Mesenchymal stem cell (in vitro differentiated cells and primary cell): Measurements from ENCODE around the gene RIPOR2.
"Not testable (repeated sequence)": the region's sequence is repeated elsewhere in the genome, so short reads cannot be mapped to it uniquely, and the experiment has no call there.

Experiments
- DNase-seq: peaks from one replicate; pipeline ENCODE4 v3.0.0-alpha.2; 2013
- H2AFZ ChIP-seq: one replicate; pipeline ENCODE4 v1.6.1; 2013; ENCODE audit warnings: low read depth, mild to moderate bottlenecking, control low read depth, inconsistent platforms, low read length, moderate library complexity
- H2AK5ac ChIP-seq: 2 replicates; pipeline ENCODE4 v1.6.1; 2013; ENCODE audit warnings: low read length, moderate library complexity, mild to moderate bottlenecking, inconsistent platforms; ENCODE audit not compliant: severe bottlenecking
- H2BK120ac ChIP-seq: one replicate; pipeline ENCODE4 v1.6.1; 2013; ENCODE audit warnings: low read depth, mild to moderate bottlenecking, inconsistent platforms, low read length, moderate library complexity
- H2BK12ac ChIP-seq, 2 experiments: one replicate each; pipeline ENCODE4 v1.6.1; 2013; ENCODE audit warnings: inconsistent platforms in 2 of 2, low read length in 2 of 2, mild to moderate bottlenecking in 2 of 2, moderate library complexity in 2 of 2, control low read depth in 1 of 2
- H2BK15ac ChIP-seq: one replicate; pipeline ENCODE4 v1.6.1; 2013; ENCODE audit warnings: mild to moderate bottlenecking, low read depth, inconsistent platforms; ENCODE audit not compliant: poor library complexity, severe bottlenecking
- H2BK5ac ChIP-seq: 2 replicates; pipeline ENCODE4 v1.6.1; 2013; ENCODE audit warnings: low read depth, mild to moderate bottlenecking, low read length, control low read depth, inconsistent platforms; ENCODE audit not compliant: poor library complexity, severe bottlenecking
- H3K14ac ChIP-seq, 2 experiments: one replicate each; pipeline ENCODE4 v1.6.1; 2013; ENCODE audit warnings: inconsistent platforms in 2 of 2, low read length in 2 of 2, control low read depth in 1 of 2, mild to moderate bottlenecking in 1 of 2, moderate library complexity in 1 of 2
- H3K18ac ChIP-seq, 2 experiments: one replicate each; pipeline ENCODE4 v1.6.1; 2013; ENCODE audit warnings: inconsistent platforms in 2 of 2, low read length in 2 of 2, control low read depth in 1 of 2, low read depth in 1 of 2, mild to moderate bottlenecking in 1 of 2
- H3K23ac ChIP-seq, 2 experiments: one replicate each; pipeline ENCODE4 v1.6.1; 2013; ENCODE audit warnings: inconsistent platforms in 2 of 2, low read length in 2 of 2, mild to moderate bottlenecking in 2 of 2, moderate library complexity in 2 of 2, control low read depth in 1 of 2
- H3K27ac ChIP-seq: 2 replicates; pipeline ENCODE4 v1.5.1; 2013; ENCODE audit warnings: mild to moderate bottlenecking, moderate library complexity, low read length, control low read depth, inconsistent platforms; ENCODE audit not compliant: poor library complexity, severe bottlenecking
- H3K27me3 ChIP-seq, 2 experiments: 2 replicates each; pipeline versions ENCODE4 v1.6.1 to v1.7.0; 2013; ENCODE audit warnings: low read length in 2 of 2, mild to moderate bottlenecking in 2 of 2, moderate library complexity in 2 of 2, control low read depth in 1 of 2, inconsistent platforms in 1 of 2; ENCODE audit not compliant: control insufficient read depth in 1 of 2, insufficient read depth in 1 of 2
- H3K36me3 ChIP-seq, 2 experiments: 2 replicates each; pipeline versions ENCODE4 v1.6.1 to v1.7.0; 2013; ENCODE audit warnings: low read length in 2 of 2, control low read depth in 1 of 2, inconsistent platforms in 1 of 2, low read depth in 1 of 2, mild to moderate bottlenecking in 1 of 2; ENCODE audit not compliant: insufficient read depth in 2 of 2, control insufficient read depth in 1 of 2
- H3K4ac ChIP-seq, 2 experiments: one replicate each; pipeline ENCODE4 v1.6.1; 2013; ENCODE audit warnings: inconsistent platforms in 2 of 2, low read length in 2 of 2, mild to moderate bottlenecking in 2 of 2, moderate library complexity in 2 of 2, control low read depth in 1 of 2, low read depth in 1 of 2
- H3K4me1 ChIP-seq: 2 replicates; pipeline ENCODE4 v1.6.1; 2013; ENCODE audit warnings: low read depth, low read length, control low read depth; ENCODE audit not compliant: control insufficient read depth, insufficient read depth
- H3K4me2 ChIP-seq: 2 replicates; pipeline ENCODE4 v1.6.1; 2013; ENCODE audit warnings: low read length, mild to moderate bottlenecking, inconsistent platforms; ENCODE audit not compliant: poor library complexity, severe bottlenecking
- H3K4me3 ChIP-seq, 2 experiments: 2 replicates each; pipeline versions ENCODE4 v1.5.1 to v1.7.0; 2013; ENCODE audit warnings: low read length in 2 of 2, mild to moderate bottlenecking in 2 of 2, control low read depth in 1 of 2, low read depth in 1 of 2; ENCODE audit not compliant: insufficient read depth in 1 of 2
- H3K79me1 ChIP-seq: replicated peaks from 2 replicates; pipeline ENCODE4 v1.6.1; 2013; ENCODE audit warnings: mild to moderate bottlenecking, control low read depth, low read length, inconsistent platforms; ENCODE audit not compliant: poor library complexity, severe bottlenecking
- H3K9ac ChIP-seq: 2 replicates; pipeline ENCODE4 v1.7.0; 2013; ENCODE audit warnings: mild to moderate bottlenecking, low read length, moderate library complexity
- H3K9me3 ChIP-seq: 2 replicates; pipeline ENCODE4 v1.7.0; 2013; ENCODE audit warnings: mild to moderate bottlenecking, low read length; ENCODE audit not compliant: control insufficient read depth
- H4K8ac ChIP-seq: one replicate; pipeline ENCODE4 v1.6.1; 2013; ENCODE audit warnings: inconsistent platforms, mild to moderate bottlenecking, low read length, moderate library complexity
- H4K91ac ChIP-seq: one replicate; pipeline ENCODE4 v1.6.1; 2013; ENCODE audit warnings: mild to moderate bottlenecking, low read length, inconsistent platforms
- WGBS: methylation state at CpG from one replicate; pipeline ENCODE4 v1.1.7; 2013; ENCODE audit warnings: mixed read lengths; 5-methylcytosine and 5-hydroxymethylcytosine counted together

The RIPOR2 gene

GRCh38 chr6:24764833-24765828 is 170.6 kb downstream of the RIPOR2 start:
- H3K27ac ChIP-seq, H3K27me3 ChIP-seq, H3K18ac ChIP-seq, H2BK12ac ChIP-seq, H3K14ac ChIP-seq, H3K9me3 ChIP-seq, DNase-seq, H2BK120ac ChIP-seq, H3K4me2 ChIP-seq, H3K9ac ChIP-seq, H3K23ac ChIP-seq, H3K4me1 ChIP-seq, H4K8ac ChIP-seq, H2AK5ac ChIP-seq, H3K4ac ChIP-seq, H4K91ac ChIP-seq, H3K36me3 ChIP-seq, H2AFZ ChIP-seq, H2BK5ac ChIP-seq, H3K79me1 ChIP-seq, H3K4me3 ChIP-seq, H2BK15ac ChIP-seq: not testable (repeated sequence)
- WGBS: 94% methylated on average over 20 of the region's 20 CpGs

GRCh38 chr6:24763578-24763977 is 172.2 kb downstream of the RIPOR2 start:
- Histone ChIP-seq H3K36me3 (no peaks in the 10 kb centered on the region), H3K4me2 (no peak overlapping the region), H3K27me3 (no peaks in the 10 kb centered on the region), H2BK12ac (no peak overlapping the region), H2BK120ac (no peak overlapping the region), H4K91ac (no peak overlapping the region), H2BK15ac (no peak overlapping the region), H3K79me1 (no peaks in the 10 kb centered on the region), H4K8ac (no peak overlapping the region), H3K27ac (no peak overlapping the region), H3K9me3 (no peaks in the 10 kb centered on the region), H3K9ac (no peak overlapping the region), H2AK5ac (no peak overlapping the region), H3K4ac (no peak overlapping the region), H3K23ac (no peak overlapping the region), H3K4me1 (no peaks in the 10 kb centered on the region), H3K18ac (no peak overlapping the region), H2BK5ac (no peak overlapping the region), H3K14ac (no peak overlapping the region), H3K4me3 (no peak overlapping the region), H2AFZ (no peak overlapping the region)
- no peak for DNase-seq
- WGBS: 83% methylated on average over 3 of the region's 3 CpGs

- no peak overlapping the region for H3K4ac ChIP-seq
- no peak overlapping the region for H2BK12ac ChIP-seq
- no peak overlapping the region for H3K9ac ChIP-seq
- H3K79me1 ChIP-seq: no peaks in the 10 kb centered on the region
- no peak overlapping the region for H3K27ac ChIP-seq
- no peak overlapping the region for H2BK120ac ChIP-seq
- H2AFZ ChIP-seq: no peak overlapping the region
- no peak overlapping the region for H3K14ac ChIP-seq
- DNase-seq: no peak
- H3K36me3 ChIP-seq: no peaks in the 10 kb centered on the region
- H3K23ac ChIP-seq: no peak overlapping the region
- no peak overlapping the region for H3K4me3 ChIP-seq
- no peaks in the 10 kb centered on the region for H3K27me3 ChIP-seq
- no peak overlapping the region for H2BK15ac ChIP-seq
- no peak overlapping the region for H2AK5ac ChIP-seq
- no peak overlapping the region for H3K4me2 ChIP-seq
- H4K8ac ChIP-seq: no peak overlapping the region
- no peaks in the 10 kb centered on the region for H3K9me3 ChIP-seq
- H4K91ac ChIP-seq: no peak overlapping the region
- H3K4me1 ChIP-seq: no peaks in the 10 kb centered on the region
- no peak overlapping the region for H3K18ac ChIP-seq
- no peak overlapping the region for H2BK5ac ChIP-seq
Observed at GRCh38 chr6:24761851-24762250, 173.9 kb downstream of the RIPOR2 start.

- Histone ChIP-seq H3K18ac (no peak overlapping the region), H2BK5ac (no peak overlapping the region), H2BK15ac (no peak overlapping the region), H3K27me3 (no peaks in the 10 kb centered on the region), H3K4ac (no peak overlapping the region), H4K8ac (no peak overlapping the region), H3K14ac (no peak overlapping the region), H2AK5ac (no peak overlapping the region), H3K4me3 (no peak overlapping the region), H3K79me1 (no peaks in the 10 kb centered on the region), H3K4me1 (no peaks in the 10 kb centered on the region), H3K9me3 (no peaks in the 10 kb centered on the region), H4K91ac (no peak overlapping the region), H3K9ac (no peak overlapping the region), H3K4me2 (no peak overlapping the region), H3K23ac (no peak overlapping the region), H3K27ac (no peak overlapping the region), H3K36me3 (no peaks in the 10 kb centered on the region), H2AFZ (no peak overlapping the region), H2BK12ac (no peak overlapping the region), H2BK120ac (no peak overlapping the region)
- DNase-seq: no peak
- WGBS: 92% methylated on average over 17 of the region's 17 CpGs
Observed at GRCh38 chr6:24761193-24761835, 174.4 kb downstream of the RIPOR2 start.
